HG03135 (cell line): ENCODE measurements around the gene ZNF865.

Experiments
- ATAC-seq: cut with Tn5 transposase; IDR thresholded peaks from one replicate; pipeline ENCODE4 v1.9.1; 2021; ENCODE audit warnings: mild to moderate bottlenecking, moderate library complexity; ENCODE audit not compliant: unreplicated experiment

ZNF865 gene

GRCh38 chr19:55603581-55604292 is 1.7 kb upstream of the ZNF865 start:
- no peak for ATAC-seq

- ATAC-seq = peak; percentile 62
These were observed 225 bp upstream of the ZNF865 start for GRCh38 chr19:55605207-55605636.

GRCh38 chr19:55606471-55606787 is 982 bp downstream of the ZNF865 start:
- ATAC-seq = no peak

GRCh38 chr19:55606817-55607216 is 1.4 kb downstream of the ZNF865 start:
- ATAC-seq = no peak

GRCh38 chr19:55609326-55609725 is 3.9 kb downstream of the ZNF865 start:
- ATAC-seq = no peak

- ATAC-seq = no peak
These were observed 6.0 kb downstream of the ZNF865 start for GRCh38 chr19:55611300-55611982.

DNA sequence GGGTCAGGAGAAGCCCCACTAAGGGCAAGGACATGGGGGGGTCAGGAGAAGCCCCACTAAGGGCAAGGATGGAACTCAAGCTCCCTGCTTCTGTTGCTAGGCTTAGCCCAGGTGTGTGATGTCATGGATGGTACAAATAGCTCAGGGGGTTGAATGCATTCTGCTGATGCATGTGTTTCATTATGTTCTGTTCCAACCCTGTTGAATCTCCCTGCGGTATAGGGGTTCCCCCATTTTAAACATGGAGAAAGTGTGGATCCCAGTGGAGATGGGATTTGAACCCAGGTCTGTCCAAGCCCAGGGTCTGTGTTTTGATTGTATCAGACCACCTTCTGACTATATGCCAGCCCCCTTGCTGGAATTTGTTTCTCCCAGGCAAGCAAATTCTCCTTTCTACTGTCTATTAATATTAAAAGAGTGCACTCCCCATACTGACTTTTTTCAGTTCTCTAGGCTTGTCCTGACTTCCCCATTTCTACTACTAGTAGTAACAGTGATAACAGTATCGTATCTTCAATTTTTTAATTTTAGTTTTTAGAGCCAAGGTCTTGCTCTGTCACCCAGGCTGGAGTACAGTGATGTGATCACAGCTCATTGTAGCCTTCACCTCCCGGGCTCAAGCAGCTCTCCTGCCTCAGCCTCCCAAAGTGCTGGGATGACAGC is 6.7 kb downstream of the ZNF865 start:
- no peak for ATAC-seq

DNA sequence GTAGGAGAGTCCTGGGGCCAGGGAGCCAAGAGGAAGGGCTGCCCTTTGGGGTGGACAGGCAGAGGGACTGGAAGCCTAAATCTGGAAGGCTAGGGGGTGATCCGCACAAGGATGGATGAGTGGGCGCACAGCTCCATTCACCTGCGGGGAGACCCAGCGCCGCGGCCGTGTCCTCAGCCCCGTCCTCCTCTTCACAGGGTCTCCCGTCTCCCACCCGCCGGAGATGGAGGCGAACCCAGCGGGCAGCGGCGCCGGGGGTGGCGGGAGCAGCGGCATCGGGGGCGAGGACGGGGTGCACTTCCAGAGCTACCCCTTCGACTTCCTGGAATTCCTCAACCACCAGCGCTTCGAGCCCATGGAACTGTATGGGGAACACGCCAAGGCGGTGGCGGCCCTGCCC is 7.9 kb downstream of the ZNF865 start:
- ATAC-seq = no peak

GRCh38 chr19:55613930-55614710 is 8.7 kb downstream of the ZNF865 start:
- ATAC-seq = no peak

DNA sequence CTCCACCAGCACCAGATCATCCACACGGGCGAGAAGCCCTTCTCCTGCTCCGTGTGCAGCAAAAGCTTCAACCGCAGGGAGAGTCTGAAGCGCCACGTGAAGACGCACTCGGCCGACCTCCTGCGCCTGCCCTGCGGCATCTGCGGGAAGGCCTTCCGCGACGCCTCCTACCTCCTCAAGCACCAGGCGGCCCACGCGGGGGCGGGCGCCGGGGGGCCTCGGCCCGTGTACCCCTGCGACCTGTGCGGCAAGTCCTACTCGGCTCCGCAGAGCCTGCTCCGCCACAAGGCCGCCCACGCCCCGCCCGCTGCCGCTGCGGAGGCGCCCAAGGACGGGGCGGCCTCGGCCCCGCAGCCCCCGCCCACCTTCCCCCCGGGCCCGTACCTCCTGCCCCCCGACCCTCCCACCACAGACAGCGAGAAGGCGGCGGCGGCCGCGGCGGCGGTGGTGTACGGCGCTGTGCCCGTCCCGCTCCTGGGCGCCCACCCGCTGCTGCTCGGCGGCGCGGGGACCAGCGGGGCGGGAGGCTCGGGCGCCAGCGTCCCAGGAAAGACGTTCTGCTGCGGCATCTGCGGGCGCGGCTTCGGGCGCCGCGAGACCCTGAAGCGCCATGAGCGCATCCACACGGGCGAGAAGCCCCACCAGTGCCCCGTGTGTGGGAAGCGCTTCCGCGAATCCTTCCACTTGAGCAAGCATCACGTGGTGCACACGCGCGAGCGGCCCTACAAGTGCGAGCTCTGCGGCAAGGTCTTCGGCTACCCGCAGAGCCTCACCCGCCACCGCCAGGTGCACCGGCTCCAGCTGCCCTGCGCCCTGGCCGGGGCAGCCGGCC is 9.5 kb downstream of the ZNF865 start:
- ATAC-seq = no peak

DNA sequence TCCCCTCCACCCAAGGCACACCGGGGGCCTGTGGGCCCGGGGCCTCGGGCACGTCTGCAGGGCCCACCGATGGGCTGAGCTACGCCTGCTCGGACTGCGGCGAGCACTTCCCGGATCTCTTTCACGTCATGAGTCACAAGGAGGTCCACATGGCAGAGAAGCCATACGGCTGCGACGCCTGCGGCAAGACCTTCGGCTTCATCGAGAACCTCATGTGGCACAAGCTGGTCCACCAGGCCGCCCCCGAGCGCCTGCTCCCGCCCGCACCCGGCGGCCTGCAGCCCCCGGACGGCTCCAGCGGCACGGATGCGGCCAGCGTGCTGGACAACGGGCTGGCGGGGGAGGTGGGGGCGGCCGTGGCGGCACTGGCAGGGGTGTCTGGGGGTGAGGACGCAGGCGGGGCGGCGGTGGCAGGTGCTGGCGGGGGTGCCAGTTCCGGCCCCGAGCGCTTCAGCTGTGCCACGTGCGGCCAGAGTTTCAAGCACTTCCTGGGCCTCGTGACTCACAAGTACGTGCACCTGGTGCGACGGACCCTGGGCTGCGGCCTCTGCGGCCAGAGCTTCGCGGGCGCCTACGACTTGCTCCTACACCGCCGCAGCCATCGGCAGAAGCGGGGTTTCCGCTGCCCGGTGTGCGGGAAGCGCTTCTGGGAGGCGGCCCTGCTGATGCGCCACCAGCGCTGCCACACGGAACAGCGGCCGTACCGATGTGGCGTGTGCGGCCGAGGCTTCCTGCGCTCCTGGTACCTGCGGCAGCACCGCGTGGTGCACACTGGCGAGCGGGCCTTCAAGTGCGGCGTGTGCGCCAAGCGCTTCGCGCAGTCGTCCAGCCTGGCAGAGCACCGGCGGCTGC is 10.3 kb downstream of the ZNF865 start:
- ATAC-seq = no peak

GRCh38 chr19:55616395-55616875 is 11.0 kb downstream of the ZNF865 start:
- no peak for ATAC-seq

GRCh38 chr19:55617426-55617825 is 12.0 kb downstream of the ZNF865 start:
- no peak for ATAC-seq

DNA sequence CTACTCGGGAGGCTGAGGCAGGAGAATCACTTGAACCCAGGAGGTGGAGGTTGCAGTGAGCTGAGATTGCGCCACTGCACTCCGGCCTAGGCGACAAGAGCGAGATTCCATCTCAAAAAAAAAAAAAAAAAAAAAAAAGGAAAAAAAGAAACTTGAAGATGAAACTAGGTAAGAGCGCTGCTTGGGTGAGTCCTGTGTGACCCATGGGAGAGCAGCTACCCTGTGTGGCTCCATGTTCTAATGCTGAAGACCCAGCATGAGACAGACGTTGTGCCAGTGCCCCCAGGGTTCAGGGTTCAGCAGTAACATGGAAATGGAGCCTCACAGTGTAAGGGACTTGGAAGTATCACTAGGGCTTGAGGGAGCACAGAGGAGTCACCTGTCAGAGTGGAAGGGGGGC is 13.0 kb downstream of the ZNF865 start:
- no peak for ATAC-seq

DNA sequence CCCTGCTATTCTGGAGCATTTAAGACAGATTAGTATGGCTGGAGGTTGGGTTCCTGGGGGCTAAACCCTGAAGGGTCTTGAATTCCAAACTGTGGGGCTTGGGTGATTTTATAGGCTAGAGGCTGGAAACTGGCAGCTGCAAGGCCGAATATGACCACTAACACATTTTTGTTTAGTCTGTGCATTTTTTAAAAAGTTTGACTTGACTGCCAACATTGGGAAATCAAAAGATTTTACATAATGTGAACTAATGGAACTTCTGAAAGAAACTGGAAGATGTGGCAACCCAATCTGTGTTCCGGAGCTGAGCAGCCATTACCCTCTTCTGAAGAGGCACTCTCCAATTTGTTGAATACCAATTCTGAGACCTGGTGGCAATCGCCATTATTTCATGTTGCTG is 13.8 kb downstream of the ZNF865 start:
- no peak for ATAC-seq

GRCh38 chr19:55620410-55621204 is 15.2 kb downstream of the ZNF865 start:
- ATAC-seq = no peak

- ATAC-seq = no peak
These were observed 15.8 kb downstream of the ZNF865 start for GRCh38 chr19:55621205-55621672.

DNA sequence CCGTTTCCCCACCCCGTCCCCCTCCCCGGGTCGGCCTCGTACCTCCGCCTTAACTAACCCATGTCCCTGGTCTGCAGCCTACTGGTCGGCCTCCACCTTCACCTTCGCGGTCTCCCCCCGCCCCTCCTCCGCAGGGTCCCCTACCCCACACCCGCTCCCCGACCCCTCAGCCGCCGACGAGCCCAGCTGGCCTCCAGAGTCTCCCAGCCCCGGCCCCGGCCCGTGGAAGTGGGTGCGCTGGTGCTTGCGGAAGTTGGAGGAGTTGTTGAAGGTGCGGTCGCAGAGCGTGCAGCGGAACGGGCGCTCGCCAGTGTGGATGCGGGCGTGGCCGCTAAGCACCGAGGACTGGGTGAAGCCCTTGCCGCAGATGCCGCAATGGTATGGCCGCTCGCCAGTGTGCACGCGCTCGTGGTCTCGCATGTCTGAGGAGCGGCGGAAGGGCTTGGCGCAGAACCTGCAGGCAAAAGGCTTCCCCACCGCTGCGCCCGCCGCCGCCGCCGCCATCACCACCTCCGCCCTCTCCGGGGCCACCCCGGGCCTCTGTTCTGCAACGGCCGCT is 16.3 kb downstream of the ZNF865 start:
- ATAC-seq = no peak
